Measurements from ENCODE around the gene RPL3.

- TF ChIP-seq EZH2 (IDR thresholded peaks at IDR 0.05; ENCODE audit: borderline replicate concordance) (no peak), EZH2phosphoT487 (IDR thresholded peaks at IDR 0.05; ENCODE audit: low read depth, severe bottlenecking, unreplicated experiment) (no peak)
- TF ChIP-seq, protein P1, sequence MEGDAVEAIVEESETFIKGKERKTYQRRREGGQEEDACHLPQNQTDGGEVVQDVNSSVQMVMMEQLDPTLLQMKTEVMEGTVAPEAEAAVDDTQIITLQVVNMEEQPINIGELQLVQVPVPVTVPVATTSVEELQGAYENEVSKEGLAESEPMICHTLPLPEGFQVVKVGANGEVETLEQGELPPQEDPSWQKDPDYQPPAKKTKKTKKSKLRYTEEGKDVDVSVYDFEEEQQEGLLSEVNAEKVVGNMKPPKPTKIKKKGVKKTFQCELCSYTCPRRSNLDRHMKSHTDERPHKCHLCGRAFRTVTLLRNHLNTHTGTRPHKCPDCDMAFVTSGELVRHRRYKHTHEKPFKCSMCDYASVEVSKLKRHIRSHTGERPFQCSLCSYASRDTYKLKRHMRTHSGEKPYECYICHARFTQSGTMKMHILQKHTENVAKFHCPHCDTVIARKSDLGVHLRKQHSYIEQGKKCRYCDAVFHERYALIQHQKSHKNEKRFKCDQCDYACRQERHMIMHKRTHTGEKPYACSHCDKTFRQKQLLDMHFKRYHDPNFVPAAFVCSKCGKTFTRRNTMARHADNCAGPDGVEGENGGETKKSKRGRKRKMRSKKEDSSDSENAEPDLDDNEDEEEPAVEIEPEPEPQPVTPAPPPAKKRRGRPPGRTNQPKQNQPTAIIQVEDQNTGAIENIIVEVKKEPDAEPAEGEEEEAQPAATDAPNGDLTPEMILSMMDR (IDR thresholded peaks at IDR 0.05; ENCODE audit: poor library complexity) = no peak
Measured at GRCh38 chr22:39362271-39362670, 42.8 kb upstream of the RPL3 start.
